Naive thymus-derived CD8-positive, alpha-beta T cell (primary cell): ENCODE results near the gene APLF. TPM values are rescaled to one million over a fixed set of nuclear protein-coding genes. Genes with fewer than 3 reads are reported as not detected.
"Not testable (repeated sequence)": the region's sequence is repeated elsewhere in the genome, so short reads cannot be mapped to it uniquely, and the experiment has no call there.

Source experiments
- ATAC-seq, 2 donors: fragments of 150-1000 bp; cut with Tn5 transposase in 1 of 2; sonication (Bioruptor Pico), chemical (Tn5 transposase) in 1 of 2; 1 replicate in 1 of 2; 2 replicates in 1 of 2; pipeline ENCODE4 v1.10.0; 2021; ENCODE audit warnings: mild to moderate bottlenecking in 2 of 2, moderate library complexity in 2 of 2
- POLR2A ChIA-PET: fragments of 350-600 bp; sonication (Branson Sonifier 250); formaldehyde crosslinking; loops from one replicate; lab custom pipeline; 2021; ENCODE audit warnings: antibody characterized with exemption; lab: Charles Lee
- DNase-seq, 10 donors: peaks; one replicate each; pipeline versions ENCODE4 v3.0.0 to v3.0.0-alpha.2; 2020 to 2022
- H3K27ac Mint-ChIP-seq, 10 donors: one replicate each; pipeline ENCODE4 v1.8.0; 2020 to 2022; ENCODE audit warnings: mild to moderate bottlenecking in 10 of 10, mixed read lengths in 10 of 10, moderate library complexity in 4 of 10, inconsistent platforms in 1 of 10
- H3K27me3 Mint-ChIP-seq, 5 donors: one replicate each; pipeline ENCODE4 v1.8.0; 2021 to 2022; ENCODE audit warnings: mixed read lengths in 5 of 5
- H3K36me3 Mint-ChIP-seq, 3 donors: one replicate each; pipeline ENCODE4 v1.8.0; 2020 to 2022; ENCODE audit warnings: mixed read lengths in 3 of 3, mild to moderate bottlenecking in 2 of 3, inconsistent platforms in 1 of 3
- H3K4me1 Mint-ChIP-seq, 4 donors: one replicate each; pipeline ENCODE4 v1.8.0; 2021 to 2022; ENCODE audit warnings: mixed read lengths in 4 of 4
- H3K4me3 Mint-ChIP-seq, 10 donors: one replicate each; pipeline ENCODE4 v1.8.0; 2020 to 2022; ENCODE audit warnings: mild to moderate bottlenecking in 10 of 10, mixed read lengths in 10 of 10, moderate library complexity in 6 of 10, inconsistent platforms in 1 of 10
- H3K9me3 Mint-ChIP-seq, 9 donors: one replicate each; pipeline ENCODE4 v1.8.0; 2020 to 2022; ENCODE audit warnings: mixed read lengths in 9 of 9, mild to moderate bottlenecking in 3 of 9, inconsistent platforms in 1 of 9, moderate library complexity in 1 of 9
- polyA plus RNA-seq, 3 donors: library from polyadenylated mRNA; unstranded; fragments of 300-500 nt; fragmentation: Illumina TruSeq; gene quantifications; one replicate each; pipeline ENCODE4 v1.2.3, GENCODE V29; 2021
- total RNA-seq, 8 experiments: library from RNA in 2 of 8; stranded (reverse) in 2 of 8; gene quantifications; one replicate each; pipeline ENCODE4 v1.2.3 and lab custom pipeline; 2021 to 2026

The APLF gene
- total and polyA plus RNA-seq, 5 experiments from 2014 or later: 1.4 to 9.7 (median 1.6) TPM

GRCh38 chr2:68558576-68558975 is 91.2 kb downstream of the APLF start:
- no peaks in the 10 kb centered on the region for H3K9me3 Mint-ChIP-seq
- peaks cover 0 to 4% (median 3%) of the 10 kb centered on the region in 3 donors for H3K36me3 Mint-ChIP-seq
- H3K4me3 Mint-ChIP-seq: no peak overlapping the region
- no peaks in the 10 kb centered on the region for H3K27me3 Mint-ChIP-seq
- POLR2A ChIA-PET: no interaction called here
- DNase-seq (no peak), ATAC-seq (no peak)
- no peaks in the 10 kb centered on the region for H3K4me1 Mint-ChIP-seq
- H3K27ac Mint-ChIP-seq: no peak overlapping the region

DNA sequence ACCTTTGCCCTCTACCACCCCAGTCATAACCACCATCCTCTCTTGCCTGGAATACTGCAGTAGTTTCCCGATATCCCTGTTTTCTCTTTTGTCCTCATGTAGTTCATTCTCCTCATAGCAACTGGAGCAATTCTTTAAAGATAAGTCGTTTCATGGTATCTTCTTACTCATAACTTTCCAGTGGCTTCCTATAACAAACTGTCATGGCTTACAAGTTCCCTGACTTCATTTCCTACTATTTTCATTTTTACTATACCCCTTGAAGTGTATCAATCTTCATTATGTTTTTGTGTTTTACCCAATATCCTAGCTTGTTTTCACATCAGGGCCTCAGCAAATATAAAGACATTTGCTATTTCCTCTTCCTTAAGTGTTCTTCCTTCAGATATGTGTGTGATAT is 92.3 kb downstream of the APLF start:
- Mint-ChIP-seq H3K4me1 (no peaks in the 10 kb centered on the region), H3K27ac (no peak overlapping the region), H3K36me3 (no peaks in the 10 kb centered on the region), H3K27me3 (no peaks in the 10 kb centered on the region), H3K4me3 (no peak overlapping the region), H3K9me3 (no peaks in the 10 kb centered on the region)
- DNase-seq: no peak
- no peak for ATAC-seq
- POLR2A ChIA-PET: no interaction called here

- ATAC-seq (no peak), DNase-seq (no peak)
- Mint-ChIP-seq H3K4me1 (no peaks in the 10 kb centered on the region), H3K27ac (no peak overlapping the region), H3K4me3 (no peak overlapping the region), H3K27me3 (no peaks in the 10 kb centered on the region), H3K9me3 (no peaks in the 10 kb centered on the region), H3K36me3 (no peaks in the 10 kb centered on the region)
- POLR2A ChIA-PET: no interaction called here
Observed at GRCh38 chr2:68560545-68560944, 93.2 kb downstream of the APLF start.

GRCh38 chr2:68561372-68561771 is 94.0 kb downstream of the APLF start:
- H3K36me3 Mint-ChIP-seq: no peaks in the 10 kb centered on the region
- H3K9me3 Mint-ChIP-seq: no peaks in the 10 kb centered on the region
- POLR2A ChIA-PET: no interaction called here
- H3K27ac Mint-ChIP-seq: no peak overlapping the region
- no peaks in the 10 kb centered on the region for H3K4me1 Mint-ChIP-seq
- H3K4me3 Mint-ChIP-seq: no peak overlapping the region
- H3K27me3 Mint-ChIP-seq: no peaks in the 10 kb centered on the region
- no peak for DNase-seq
- no peak for ATAC-seq

DNA sequence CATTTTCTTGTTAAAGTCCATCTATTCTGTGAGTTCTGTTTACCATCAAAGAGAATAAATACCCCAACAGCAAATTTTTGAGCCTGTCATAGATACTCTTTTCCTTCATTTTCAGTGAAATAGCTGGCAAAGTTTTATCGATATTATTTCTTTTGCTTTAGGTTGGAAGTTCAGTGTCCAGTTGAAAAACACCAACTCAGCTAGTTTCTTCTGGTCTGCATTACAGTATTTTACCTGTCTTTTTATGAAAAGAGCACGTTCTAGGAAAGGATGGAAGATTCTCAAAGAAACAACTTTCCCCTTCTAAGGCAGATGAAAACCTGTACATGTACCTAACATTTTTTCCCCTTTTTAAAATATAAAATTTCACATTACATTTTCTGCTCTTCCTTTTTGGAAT is 95.5 kb downstream of the APLF start:
- Mint-ChIP-seq H3K9me3 (no peaks in the 10 kb centered on the region), H3K27me3 (no peaks in the 10 kb centered on the region)

DNA sequence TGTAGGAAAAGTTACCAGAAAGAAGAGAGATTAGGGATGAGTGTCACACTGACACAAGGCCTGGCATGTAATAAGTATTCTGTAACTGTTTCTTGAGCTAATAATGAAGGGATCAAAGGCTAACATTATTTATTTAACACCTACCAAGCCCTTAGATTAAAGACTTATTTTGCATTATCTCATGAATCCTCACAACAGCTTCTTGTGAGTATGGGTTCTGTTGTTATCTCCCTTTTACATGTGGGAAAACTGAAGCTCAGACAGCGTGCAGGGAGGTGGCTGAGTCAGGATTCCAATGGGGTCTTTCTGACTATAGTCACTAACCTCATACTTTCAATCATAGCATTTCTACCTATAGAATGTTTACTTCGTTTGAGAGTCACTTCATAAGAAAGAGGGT is 97.0 kb downstream of the APLF start:
- H3K27me3 Mint-ChIP-seq: no peaks in the 10 kb centered on the region
- ATAC-seq: no peak
- POLR2A ChIA-PET: interaction anchor here (0.6 kb wide), 1 partner anchor 347 kb away, joined by 3 read pairs; no protein-coding TSS in a partner anchor
- DNase-seq: no peak
- H3K4me1 Mint-ChIP-seq: no peaks in the 10 kb centered on the region
- no peak overlapping the region for H3K4me3 Mint-ChIP-seq
- H3K36me3 Mint-ChIP-seq: peaks cover 0 to 6% (median 2%) of the 10 kb centered on the region in 3 donors
- H3K27ac Mint-ChIP-seq: no peak overlapping the region
- no peaks in the 10 kb centered on the region for H3K9me3 Mint-ChIP-seq

More for the DNA sequence above, 95.5 kb downstream of the APLF start:
- Mint-ChIP-seq H3K27ac (no peak overlapping the region), H3K36me3 (no peaks in the 10 kb centered on the region), H3K4me1 (no peaks in the 10 kb centered on the region), H3K4me3 (no peak overlapping the region)
- DNase-seq (no peak), ATAC-seq (no peak)
- POLR2A ChIA-PET: no interaction called here

- Mint-ChIP-seq H3K4me3 (no peak overlapping the region), H3K36me3 (peaks cover 1 to 9% (median 4%) of the 10 kb centered on the region in 3 donors)
Observed at GRCh38 chr2:68565273-68565672, 97.9 kb downstream of the APLF start.

GRCh38 chr2:68565858-68566257 is 98.5 kb downstream of the APLF start:
- no peaks in the 10 kb centered on the region for H3K27me3 Mint-ChIP-seq
- H3K4me1 Mint-ChIP-seq: no peaks in the 10 kb centered on the region
- no peaks in the 10 kb centered on the region for H3K9me3 Mint-ChIP-seq
- H3K27ac Mint-ChIP-seq: no peak overlapping the region
- DNase-seq (no peak), ATAC-seq (no peak)
- POLR2A ChIA-PET: no interaction called here
- H3K36me3 Mint-ChIP-seq: peaks cover 4 to 11% (median 6%) of the 10 kb centered on the region in 3 donors
- H3K4me3 Mint-ChIP-seq: no peak overlapping the region

More at GRCh38 chr2:68565273-68565672, 97.9 kb downstream of the APLF start:
- DNase-seq (no peak), ATAC-seq (no peak)
- Mint-ChIP-seq H3K27me3 (no peaks in the 10 kb centered on the region), H3K4me1 (no peaks in the 10 kb centered on the region), H3K27ac (no peak overlapping the region), H3K9me3 (no peaks in the 10 kb centered on the region)
- POLR2A ChIA-PET: no interaction called here

DNA sequence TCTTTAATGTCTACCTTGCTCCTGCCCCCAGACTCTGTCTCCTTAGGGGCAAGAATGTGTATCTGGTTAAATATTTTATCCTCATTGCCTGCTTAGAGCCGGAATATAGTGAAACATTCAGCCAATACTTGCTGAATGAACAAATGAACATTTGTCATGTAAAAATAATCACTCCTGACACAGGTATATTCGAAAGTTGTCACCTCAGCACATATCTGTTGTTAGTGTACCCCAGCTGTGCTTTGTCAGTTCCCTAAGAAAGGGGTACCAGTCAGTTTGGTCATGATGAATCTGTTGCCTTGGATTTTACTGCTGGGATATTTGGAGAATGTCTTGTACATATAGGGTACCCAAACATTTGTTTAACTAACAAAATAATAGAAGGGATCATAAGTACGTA is 99.0 kb downstream of the APLF start:
- H3K4me3 Mint-ChIP-seq: no peak overlapping the region
- peaks cover 4 to 11% (median 8%) of the 10 kb centered on the region in 3 donors for H3K36me3 Mint-ChIP-seq
- DNase-seq: no peak

GRCh38 chr2:68568116-68568515 is 100.7 kb downstream of the APLF start:
- no peaks in the 10 kb centered on the region for H3K4me1 Mint-ChIP-seq
- H3K27me3 Mint-ChIP-seq: no peaks in the 10 kb centered on the region
- no peaks in the 10 kb centered on the region for H3K9me3 Mint-ChIP-seq
- no peak overlapping the region for H3K27ac Mint-ChIP-seq
- H3K36me3 Mint-ChIP-seq: peaks cover 4 to 13% (median 8%) of the 10 kb centered on the region in 3 donors
- DNase-seq: no peak
- H3K4me3 Mint-ChIP-seq: no peak overlapping the region
- POLR2A ChIA-PET: no interaction called here
- no peak for ATAC-seq

More for the DNA sequence above, 99.0 kb downstream of the APLF start:
- Mint-ChIP-seq H3K27ac (no peak overlapping the region), H3K27me3 (no peaks in the 10 kb centered on the region), H3K9me3 (no peaks in the 10 kb centered on the region), H3K4me1 (no peaks in the 10 kb centered on the region)
- ATAC-seq: no peak
- POLR2A ChIA-PET: no interaction called here

- no peaks in the 10 kb centered on the region for H3K27me3 Mint-ChIP-seq
- no peak for DNase-seq
- H3K4me3 Mint-ChIP-seq: no peak overlapping the region
- H3K27ac Mint-ChIP-seq: no peak overlapping the region
- H3K4me1 Mint-ChIP-seq: no peaks in the 10 kb centered on the region
- no peak for ATAC-seq
- POLR2A ChIA-PET: no interaction called here
- no peaks in the 10 kb centered on the region for H3K9me3 Mint-ChIP-seq
- peaks cover 4 to 13% (median 10%) of the 10 kb centered on the region in 3 donors for H3K36me3 Mint-ChIP-seq
Observed at GRCh38 chr2:68569604-68570003, 102.2 kb downstream of the APLF start.

DNA sequence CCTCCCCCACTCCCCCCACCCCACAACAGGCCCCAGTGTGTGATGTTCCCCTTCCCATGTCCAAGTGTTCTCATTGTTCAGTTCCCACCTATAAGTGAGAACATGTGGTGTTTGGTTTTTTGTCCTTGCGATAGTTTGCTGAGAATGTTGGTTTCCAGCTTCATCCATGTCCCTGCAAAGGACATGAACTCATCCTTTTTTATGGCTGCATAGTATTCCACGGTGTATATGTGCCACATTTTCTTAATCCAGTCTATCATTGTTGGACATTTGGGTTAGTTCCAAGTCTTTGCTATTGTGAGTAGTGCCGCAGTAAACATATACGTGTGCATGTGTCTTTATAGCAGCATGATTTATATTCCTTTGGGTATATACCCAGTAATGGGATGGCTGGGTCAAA is 103.0 kb downstream of the APLF start:
- H3K4me3 Mint-ChIP-seq, H3K27me3 Mint-ChIP-seq, DNase-seq, H3K9me3 Mint-ChIP-seq, H3K4me1 Mint-ChIP-seq, ATAC-seq, POLR2A ChIA-PET, H3K27ac Mint-ChIP-seq: not testable (repeated sequence)
- H3K36me3 Mint-ChIP-seq: peaks cover 4 to 13% (median 10%) of the 10 kb centered on the region in 3 donors

- DNase-seq (no peak), ATAC-seq (no peak)
- POLR2A ChIA-PET: no interaction called here
- Mint-ChIP-seq H3K36me3 (peaks cover 11 to 29% (median 24%) of the 10 kb centered on the region in 3 donors), H3K4me3 (no peak overlapping the region), H3K27ac (no peak overlapping the region), H3K27me3 (no peaks in the 10 kb centered on the region), H3K9me3 (no peaks in the 10 kb centered on the region), H3K4me1 (no peaks in the 10 kb centered on the region)
Observed at GRCh38 chr2:68574202-68574791, 106.9 kb downstream of the APLF start.

- no peaks in the 10 kb centered on the region for H3K27me3 Mint-ChIP-seq
- DNase-seq: no peak
- no peak overlapping the region for H3K4me3 Mint-ChIP-seq
- POLR2A ChIA-PET: no interaction called here
- peaks cover 11 to 26% (median 19%) of the 10 kb centered on the region in 3 donors for H3K36me3 Mint-ChIP-seq
- H3K9me3 Mint-ChIP-seq: no peaks in the 10 kb centered on the region
- H3K27ac Mint-ChIP-seq: no peak overlapping the region
- H3K4me1 Mint-ChIP-seq: no peaks in the 10 kb centered on the region
- ATAC-seq: no peak
Observed at GRCh38 chr2:68577183-68577582, 109.8 kb downstream of the APLF start.
